ENCODE results near the gene C13orf46. TPM values are rescaled to one million over a fixed set of nuclear protein-coding genes. Genes with fewer than 3 reads are reported as not detected.

Gene C13orf46
- total and polyA plus RNA-seq, 2 of the 8 experiments (the other 6 are each of a cell fraction or from before 2014, with no cell fraction given) = 0.23 to 0.28 TPM

- Histone ChIP-seq H2AK5ac (ENCODE audit: low read depth, low read length) (no peak overlapping the region), H3K56ac (replicated peaks; ENCODE audit: insufficient read length, low read depth, low read length) (no peak overlapping the region), H3K4me2 (ENCODE audit: insufficient read depth in 1 of 2, low read depth in 2 of 2, low read length in 2 of 2) (no peak overlapping the region), H2BK12ac (ENCODE audit: low read depth, low read length) (no peak overlapping the region), H2BK120ac (replicated peaks; ENCODE audit: low read depth, low read length) (no peak overlapping the region), H3K4me3 (ENCODE audit: extremely low read depth in 1 of 4, insufficient read depth in 2 of 4, low read depth in 3 of 4, low read length in 4 of 4) (no peak overlapping the region), H3K4ac (replicated peaks; ENCODE audit: insufficient read length, low read depth, low read length) (no peak overlapping the region), H3K27ac (ENCODE audit: low read depth, low read length) (no peak overlapping the region), H3K9ac (replicated peaks in 1 of 4; ENCODE audit: extremely low read depth in 1 of 4, low read depth in 3 of 4, low read length in 3 of 4) (no peak overlapping the region), H3K18ac (ENCODE audit: extremely low read depth, low read length) (no peak overlapping the region), H3K79me2 (ENCODE audit: control insufficient read depth in 1 of 2, insufficient read depth in 2 of 2, low read length in 2 of 2) (no peaks in the 10 kb centered on the region), H4K8ac (ENCODE audit: extremely low read depth, insufficient read depth, low read length) (no peak overlapping the region), H4K5ac (ENCODE audit: insufficient read length, low read depth, low read length) (no peak overlapping the region), H3K23ac (ENCODE audit: insufficient read length) (no peak overlapping the region), H3K27me3 (replicated peaks in 1 of 4; ENCODE audit: control insufficient read depth in 3 of 4, extremely low read depth in 1 of 4, insufficient read depth in 3 of 4, low read length in 3 of 4) (no peaks in the 10 kb centered on the region), H3K9me3 (ENCODE audit: insufficient read depth in 2 of 2, low read depth in 1 of 2, low read length in 1 of 2) (peaks cover 0 to 2% of the 10 kb centered on the region in 2 experiments; a peak in 1 of 4 replicates), H2AFZ (ENCODE audit: low read length) (no peak overlapping the region), H4K20me1 (replicated peaks in 1 of 2; ENCODE audit: control insufficient read depth in 1 of 2, insufficient read depth in 2 of 2, low read length in 2 of 2) (peaks cover 0 to 4% of the 10 kb centered on the region in 2 experiments), H4K91ac (replicated peaks; ENCODE audit: insufficient read length, low read length) (no peak overlapping the region), H2BK20ac (ENCODE audit: low read length) (no peak overlapping the region), H3K14ac (ENCODE audit: insufficient read length) (no peak overlapping the region), H3K4me1 (replicated peaks in 1 of 4; ENCODE audit: control insufficient read depth in 3 of 4, insufficient read depth in 4 of 4, low read length in 3 of 4) (peaks cover 0 to 4% (median 0%) of the 10 kb centered on the region in 4 experiments; a peak in 2 of 7 replicates), H3K79me1 (ENCODE audit: low read depth, low read length) (no peaks in the 10 kb centered on the region), H2BK15ac (ENCODE audit: low read length) (no peak overlapping the region), H3K23me2 (ENCODE audit: low read depth, low read length) (no peaks in the 10 kb centered on the region), H3K36me3 (ENCODE audit: control insufficient read depth in 2 of 4, insufficient read depth in 4 of 4, low read length in 3 of 4) (no peaks in the 10 kb centered on the region), H2BK5ac (ENCODE audit: low read depth, low read length) (no peak overlapping the region)
- WGBS, 2 experiments (ENCODE audit: extremely low coverage in 1 of 2, insufficient coverage in 1 of 2, insufficient read length in 1 of 2, insufficient replicate concordance in 2 of 2, low coverage in 1 of 2, low lambda C conversion rate in 2 of 2, missing lambda C conversion rate in 1 of 2) = 93% methylated on average over 19 of the region's 36 CpGs; no CpG with 5 or more reads in 1 of the 2 experiments
- ChIA-PET POLR2A (ENCODE audit: partially characterized antibody) (interaction anchor here (1.0 kb wide), 2 partner anchors 10 to 18 kb away, joined by 3 read pairs; no protein-coding TSS in a partner anchor), CTCF (ENCODE audit: partially characterized antibody) (interaction anchor here (0.5 to 0.6 kb wide), 2 partner anchors 174 to 1339 kb away, joined by 3 read pairs; no protein-coding TSS in a partner anchor)
- no peak for DNase-seq (ENCODE audit: low read depth in 1 of 2, low spot score in 2 of 2)
- TF ChIP-seq RXRA (IDR thresholded peaks at IDR 0.05; ENCODE audit: insufficient read depth, low read depth, low read length) (no peak), POLR2AphosphoS5 (IDR thresholded peaks at IDR 0.05; ENCODE audit: low read depth, low read length) (no peak)
- FAIRE-seq = no peak
Observed at GRCh38 chr13:113972451-113973217, 1.2 kb downstream of the C13orf46 start.

All from H1 (cell line).